Colonic mucosa (tissue), 4 donors: ENCODE results near the gene SNRPB2. TPM values are rescaled to one million over a fixed set of nuclear protein-coding genes. Genes with fewer than 3 reads are reported as not detected.

Experiments used
- DNase-seq: peaks from one replicate; pipeline ENCODE4 v3.0.0-alpha.2; 2020
- H3K27ac ChIP-seq: fragments of 200-600 bp; one replicate; pipeline ENCODE4 v1.8.0; 2021
- H3K27me3 ChIP-seq: fragments of 200-600 bp; one replicate; pipeline ENCODE4 v1.8.0; 2021
- H3K36me3 ChIP-seq: fragments of 200-600 bp; one replicate; pipeline ENCODE4 v1.8.0; 2021
- H3K4me1 ChIP-seq: fragments of 200-600 bp; one replicate; pipeline ENCODE4 v1.8.0; 2021; ENCODE audit warnings: mild to moderate bottlenecking
- H3K4me3 ChIP-seq: fragments of 200-600 bp; one replicate; pipeline ENCODE4 v1.8.0; 2021
- H3K9ac ChIP-seq, 2 donors: one replicate each; pipeline ENCODE4 v1.7.0; 2013; ENCODE audit warnings: control low read depth in 2 of 2, low read depth in 2 of 2, low read length in 2 of 2
- H3K9me3 ChIP-seq: fragments of 200-600 bp; one replicate; pipeline ENCODE4 v1.8.0; 2021
- CTCF ChIP-seq: fragments of 200-600 bp; IDR thresholded peaks from one replicate; pipeline ENCODE4 v1.8.0; 2022; ENCODE audit warnings: antibody characterized with exemption, mild to moderate bottlenecking
- intact Hi-C: fragments of 100-400 bp; cut with DNase I; formaldehyde crosslinking; loops from one replicate; pipeline ENCODE4 v1.14.1; 2022
- total RNA-seq, 2 donors: library from RNA; stranded (reverse); fragmentation: NEBNext Ultra II Directional in 1 of 2; extraction: Animal tissue kit (Norgen Biotek cat#: 25700) in 1 of 2; gene quantifications; one replicate each; pipeline ENCODE4 v1.2.1, GENCODE V29; 2021
- donor health status: healthy.
- donor health status: DM: no; HTN: no; CAD: no.
- donor health status: DM: no; HTN: no; CAD: no.

Gene SNRPB2
- total RNA-seq, 2 donors from 2014 or later, result 36.7 to 51.4 TPM

DNA sequence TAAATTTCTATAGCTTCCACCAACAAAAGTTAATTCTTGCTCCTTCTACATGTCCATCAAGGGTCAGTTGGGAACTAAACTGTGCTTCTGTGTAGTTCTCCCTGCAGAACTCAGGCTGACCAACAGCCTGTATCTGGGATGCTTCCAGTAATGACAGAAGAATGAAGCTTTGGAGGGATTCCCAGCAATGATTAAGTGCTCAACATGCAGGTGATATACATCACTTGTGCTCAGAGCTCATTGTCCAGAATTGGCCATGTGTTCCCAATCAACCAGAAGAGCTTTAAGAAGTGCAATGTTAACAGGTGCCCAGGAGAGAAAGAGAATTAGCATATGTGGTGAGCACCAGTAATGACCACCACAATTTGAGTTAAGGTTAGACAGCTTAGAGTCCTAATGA, 37.4 kb upstream of the SNRPB2 start:
- H3K4me3 ChIP-seq, result no peak overlapping the region
- H3K4me1 ChIP-seq, result no peaks in the 10 kb centered on the region
- H3K9me3 ChIP-seq, result no peaks in the 10 kb centered on the region
- no peaks in the 10 kb centered on the region for H3K36me3 ChIP-seq
- DNase-seq, result no peak
- no peak overlapping the region for H3K27ac ChIP-seq
- TF ChIP-seq CTCF, result no peak
- H3K27me3 ChIP-seq, result no peaks in the 10 kb centered on the region
- no peak overlapping the region for H3K9ac ChIP-seq
- intact Hi-C loops, result no loop called here

DNA sequence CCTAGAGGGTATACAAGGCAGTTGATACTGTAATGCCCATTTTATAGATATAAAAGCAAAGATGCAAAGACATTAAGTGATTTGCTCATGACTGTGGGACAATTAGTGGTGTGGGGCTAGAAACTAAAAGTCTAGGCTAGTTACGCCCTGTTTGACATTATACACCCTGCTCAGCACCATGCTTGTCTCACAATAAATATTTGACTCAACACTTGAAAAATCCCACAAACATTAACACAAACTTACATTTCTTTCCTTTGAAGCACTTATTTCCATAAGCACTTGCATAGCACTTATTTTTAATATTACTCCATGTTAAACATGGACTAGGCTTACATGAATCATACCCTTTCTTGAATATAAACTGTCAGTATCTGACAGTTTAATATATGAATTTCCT, 36.5 kb upstream of the SNRPB2 start:
- no peak overlapping the region for H3K9ac ChIP-seq
- DNase-seq, result no peak
- no peak overlapping the region for H3K27ac ChIP-seq
- H3K4me1 ChIP-seq, result no peaks in the 10 kb centered on the region
- no peaks in the 10 kb centered on the region for H3K9me3 ChIP-seq
- no peaks in the 10 kb centered on the region for H3K27me3 ChIP-seq
- no peak overlapping the region for H3K4me3 ChIP-seq
- TF ChIP-seq CTCF, result no peak
- H3K36me3 ChIP-seq, result no peaks in the 10 kb centered on the region
- intact Hi-C loops, result no loop called here

- H3K27me3 ChIP-seq, result no peaks in the 10 kb centered on the region
- no peak for DNase-seq
- no peak overlapping the region for H3K27ac ChIP-seq
- intact Hi-C loops, result no loop called here
- H3K4me3 ChIP-seq, result no peak overlapping the region
- H3K9me3 ChIP-seq, result no peaks in the 10 kb centered on the region
- H3K9ac ChIP-seq, result no peak overlapping the region
- H3K4me1 ChIP-seq, result no peaks in the 10 kb centered on the region
- no peak for TF ChIP-seq CTCF
- H3K36me3 ChIP-seq, result no peaks in the 10 kb centered on the region
These were observed 35.7 kb upstream of the SNRPB2 start for GRCh38 chr20:16694161-16694560.

DNA sequence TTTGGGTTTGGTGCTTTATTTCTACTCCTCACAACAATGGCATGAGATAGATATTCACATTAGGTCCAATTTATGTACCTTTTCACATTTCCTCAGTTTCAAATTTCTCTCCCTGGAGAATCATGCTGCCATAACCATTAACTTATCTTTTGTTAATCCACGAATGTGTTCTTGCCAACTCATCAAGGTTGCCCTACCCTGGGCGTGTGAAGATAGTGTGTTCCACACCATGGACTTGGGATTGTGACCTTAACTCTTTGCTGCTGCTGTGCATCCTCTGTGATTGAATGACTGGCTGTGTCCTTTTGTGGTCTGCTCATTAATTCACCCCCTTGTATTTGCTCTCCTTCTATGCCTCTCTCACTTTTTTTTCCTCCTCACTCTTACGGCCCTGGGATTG, 34.2 kb upstream of the SNRPB2 start:
- no peaks in the 10 kb centered on the region for H3K4me1 ChIP-seq
- H3K4me3 ChIP-seq, result no peak overlapping the region
- no peak for DNase-seq
- intact Hi-C loops, result no loop called here
- no peaks in the 10 kb centered on the region for H3K9me3 ChIP-seq
- H3K27me3 ChIP-seq, result no peaks in the 10 kb centered on the region
- TF ChIP-seq CTCF, result no peak
- H3K9ac ChIP-seq, result no peak overlapping the region
- H3K36me3 ChIP-seq, result no peaks in the 10 kb centered on the region
- H3K27ac ChIP-seq, result no peak overlapping the region

GRCh38 chr20:16699293-16699692, 30.5 kb upstream of the SNRPB2 start:
- DNase-seq, result no peak
- Histone ChIP-seq H3K9me3 (no peaks in the 10 kb centered on the region), H3K9ac (no peak overlapping the region), H3K27me3 (no peaks in the 10 kb centered on the region), H3K4me3 (no peak overlapping the region), H3K4me1 (no peaks in the 10 kb centered on the region), H3K27ac (no peak overlapping the region), H3K36me3 (no peaks in the 10 kb centered on the region)
- intact Hi-C loops, result no loop called here
- TF ChIP-seq CTCF, result no peak

DNA sequence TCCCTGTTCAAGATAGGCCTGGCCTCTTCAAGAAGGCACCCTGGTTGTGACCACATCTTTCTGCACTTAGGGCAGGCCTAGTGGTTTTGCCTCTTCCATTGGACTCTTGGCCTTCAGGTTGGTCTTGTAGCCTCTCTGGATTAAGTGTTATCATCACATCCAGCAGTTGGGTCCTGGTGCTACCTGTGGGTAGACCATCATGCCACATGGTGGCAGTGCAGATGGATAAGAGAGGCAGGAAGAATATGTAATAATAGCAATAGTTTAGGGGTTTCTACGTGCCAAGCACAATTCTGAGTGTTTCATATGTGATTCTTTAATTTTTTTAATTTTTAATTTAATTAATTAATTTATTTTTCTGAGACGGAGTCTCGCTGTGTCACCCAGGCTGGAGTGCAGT, 28.5 kb upstream of the SNRPB2 start:
- H3K36me3 ChIP-seq, result no peaks in the 10 kb centered on the region
- intact Hi-C loops, result no loop called here
- no peaks in the 10 kb centered on the region for H3K9me3 ChIP-seq
- no peak for DNase-seq
- H3K27me3 ChIP-seq, result no peaks in the 10 kb centered on the region
- no peak for TF ChIP-seq CTCF
- H3K4me3 ChIP-seq, result no peak overlapping the region
- no peak overlapping the region for H3K9ac ChIP-seq
- H3K4me1 ChIP-seq, result no peaks in the 10 kb centered on the region
- no peak overlapping the region for H3K27ac ChIP-seq
